HEK293 (cell line): ENCODE data around the gene IGSF10.

Experiments
- CTCF ChIP-seq: fragments of 450-650 bp; formaldehyde crosslinking; IDR thresholded peaks from 2 replicates; pipeline ENCODE4 v1.5.1; 2016; ENCODE audit warnings: missing biosample characterization, missing genetic modification characterization
- HIC1 ChIP-seq: fragments of 450-650 bp; formaldehyde crosslinking; IDR thresholded peaks from 2 replicates; pipeline ENCODE4 v1.5.1; 2016; ENCODE audit warnings: missing biosample characterization, missing genetic modification characterization
- PBX3 ChIP-seq: sonication (generic); formaldehyde crosslinking; IDR thresholded peaks from 2 replicates; pipeline ENCODE4 v1.8.1; 2022; ENCODE audit warnings: mild to moderate bottlenecking, moderate library complexity, missing genetic modification reagents
- SALL2 ChIP-seq: fragments of 450-650 bp; formaldehyde crosslinking; IDR thresholded peaks from 2 replicates; pipeline ENCODE4 v1.5.0; 2017; ENCODE audit warnings: missing biosample characterization, mild to moderate bottlenecking, missing genetic modification characterization, borderline replicate concordance
- YY1 ChIP-seq: fragments of 450-650 bp; formaldehyde crosslinking; IDR thresholded peaks from 2 replicates; pipeline ENCODE4 v1.5.1; 2018; ENCODE audit warnings: missing biosample characterization, missing genetic modification characterization
- ZBTB20 ChIP-seq: fragments of 450-650 bp; formaldehyde crosslinking; IDR thresholded peaks from 2 replicates; pipeline ENCODE4 v1.5.1; 2016; ENCODE audit warnings: missing biosample characterization, missing genetic modification characterization
- ZFP41 ChIP-seq: fragments of 450-650 bp; formaldehyde crosslinking; IDR thresholded peaks from 2 replicates; pipeline ENCODE4 v1.5.1; 2016; ENCODE audit warnings: missing biosample characterization, missing genetic modification characterization, borderline replicate concordance
- ZNF121 ChIP-seq: fragments of 450-650 bp; formaldehyde crosslinking; IDR thresholded peaks from 2 replicates; pipeline ENCODE4 v1.5.1; 2016; ENCODE audit warnings: missing biosample characterization, missing genetic modification characterization
- ZNF140 ChIP-seq: fragments of 450-650 bp; formaldehyde crosslinking; IDR thresholded peaks from 2 replicates; pipeline ENCODE4 v1.5.1; 2016; ENCODE audit warnings: missing biosample characterization, missing genetic modification characterization
- ZNF426 ChIP-seq: fragments of 450-650 bp; formaldehyde crosslinking; IDR thresholded peaks from 2 replicates; pipeline ENCODE4 v1.5.1; 2017; ENCODE audit warnings: missing biosample characterization, missing genetic modification characterization, mild to moderate bottlenecking, inconsistent platforms, moderate library complexity
- ZNF561 ChIP-seq: fragments of 450-650 bp; IDR thresholded peaks from 2 replicates; pipeline ENCODE4 v1.5.1; 2018; ENCODE audit warnings: missing biosample characterization, missing genetic modification characterization, borderline replicate concordance
- ZNF610 ChIP-seq: fragments of 450-650 bp; formaldehyde crosslinking; IDR thresholded peaks from 2 replicates; pipeline ENCODE4 v1.5.1; 2016; ENCODE audit warnings: missing biosample characterization, missing genetic modification characterization, borderline replicate concordance
- TF ChIP-seq, protein P1 (sequence below): fragments of 450-650 bp; formaldehyde crosslinking; IDR thresholded peaks from 2 replicates; pipeline ENCODE4 v1.5.1; 2016; ENCODE audit warnings: missing biosample characterization, missing genetic modification characterization

GRCh38 chr3:151456065-151456464 lies 4.8 kb downstream of the IGSF10 start:
- TF ChIP-seq ZBTB20 (tag by site-specific recombination): no peak
- TF ChIP-seq ZNF121 (tag by site-specific recombination): no peak
- no peak for TF ChIP-seq ZFP41 (tag by site-specific recombination)
- TF ChIP-seq YY1 (tag by site-specific recombination): no peak
- TF ChIP-seq CTCF (tag by site-specific recombination): no peak
- no peak for TF ChIP-seq ZNF426 (tag by site-specific recombination)
- TF ChIP-seq ZNF561: no peak
- TF ChIP-seq SALL2 (tag by site-specific recombination): no peak
- TF ChIP-seq, protein P1, sequence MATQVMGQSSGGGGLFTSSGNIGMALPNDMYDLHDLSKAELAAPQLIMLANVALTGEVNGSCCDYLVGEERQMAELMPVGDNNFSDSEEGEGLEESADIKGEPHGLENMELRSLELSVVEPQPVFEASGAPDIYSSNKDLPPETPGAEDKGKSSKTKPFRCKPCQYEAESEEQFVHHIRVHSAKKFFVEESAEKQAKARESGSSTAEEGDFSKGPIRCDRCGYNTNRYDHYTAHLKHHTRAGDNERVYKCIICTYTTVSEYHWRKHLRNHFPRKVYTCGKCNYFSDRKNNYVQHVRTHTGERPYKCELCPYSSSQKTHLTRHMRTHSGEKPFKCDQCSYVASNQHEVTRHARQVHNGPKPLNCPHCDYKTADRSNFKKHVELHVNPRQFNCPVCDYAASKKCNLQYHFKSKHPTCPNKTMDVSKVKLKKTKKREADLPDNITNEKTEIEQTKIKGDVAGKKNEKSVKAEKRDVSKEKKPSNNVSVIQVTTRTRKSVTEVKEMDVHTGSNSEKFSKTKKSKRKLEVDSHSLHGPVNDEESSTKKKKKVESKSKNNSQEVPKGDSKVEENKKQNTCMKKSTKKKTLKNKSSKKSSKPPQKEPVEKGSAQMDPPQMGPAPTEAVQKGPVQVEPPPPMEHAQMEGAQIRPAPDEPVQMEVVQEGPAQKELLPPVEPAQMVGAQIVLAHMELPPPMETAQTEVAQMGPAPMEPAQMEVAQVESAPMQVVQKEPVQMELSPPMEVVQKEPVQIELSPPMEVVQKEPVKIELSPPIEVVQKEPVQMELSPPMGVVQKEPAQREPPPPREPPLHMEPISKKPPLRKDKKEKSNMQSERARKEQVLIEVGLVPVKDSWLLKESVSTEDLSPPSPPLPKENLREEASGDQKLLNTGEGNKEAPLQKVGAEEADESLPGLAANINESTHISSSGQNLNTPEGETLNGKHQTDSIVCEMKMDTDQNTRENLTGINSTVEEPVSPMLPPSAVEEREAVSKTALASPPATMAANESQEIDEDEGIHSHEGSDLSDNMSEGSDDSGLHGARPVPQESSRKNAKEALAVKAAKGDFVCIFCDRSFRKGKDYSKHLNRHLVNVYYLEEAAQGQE (tag by site-specific recombination): no peak
- no peak for TF ChIP-seq HIC1 (tag by site-specific recombination)
- no peak for TF ChIP-seq ZNF140 (tag by site-specific recombination)
- no peak for TF ChIP-seq ZNF610 (tag by site-specific recombination)
- no peak for TF ChIP-seq PBX3 (CRISPR knock-in tag)
